CD4-positive, alpha-beta T cell treated with Interleukin-1 beta for 1 hour (primary cell): ENCODE data around the gene UQCRH.
"Not testable (repeated sequence)": the region's sequence is repeated elsewhere in the genome, so short reads cannot be mapped to it uniquely, and the experiment has no call there.

ENCODE experiments used
- DNase-seq, 2 donors: peaks; one replicate each; pipeline ENCODE4 v3.0.0-alpha.2; 2020 to 2022

UQCRH gene

GRCh38 chr1:46334030-46334384 is 30.5 kb downstream of the UQCRH start:
- no peak for DNase-seq

DNA sequence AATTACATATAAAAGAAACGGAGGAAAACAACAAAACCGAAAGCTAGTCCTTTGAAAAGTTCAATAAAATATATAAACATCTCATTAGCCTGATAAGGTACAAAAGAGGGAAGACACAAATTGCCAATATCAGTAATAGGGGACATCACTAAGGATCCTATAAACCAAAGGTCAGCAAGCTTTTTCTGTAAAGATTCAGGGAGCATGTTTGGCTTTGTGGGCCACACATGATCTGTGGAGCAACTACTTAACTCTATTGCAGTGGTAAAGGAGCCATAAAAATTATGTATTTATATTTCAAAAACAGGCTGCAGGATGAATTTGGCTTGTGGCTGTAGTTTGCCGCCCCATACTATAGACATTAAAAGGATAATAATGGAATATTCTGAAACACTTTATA is 31.6 kb downstream of the UQCRH start:
- no peak for DNase-seq

GRCh38 chr1:46337409-46337808 is 33.9 kb downstream of the UQCRH start:
- not testable (repeated sequence) for DNase-seq

- peak; percentile 90 for DNase-seq
These were observed 37.1 kb downstream of the UQCRH start, which contains the start of gene NSUN4 for GRCh38 chr1:46340404-46341221. Gene NSUN4, plus strand, starts transcription at chr1:46340807. Its CDS starts 20 bp downstream, at chr1:46340827.

- DNase-seq, result no peak
These were observed 38.0 kb downstream of the UQCRH start for GRCh38 chr1:46341222-46342083.

- DNase-seq, result peak; percentile 25 to 38
These were observed 38.7 kb downstream of the UQCRH start for GRCh38 chr1:46342084-46342656.

- DNase-seq, result no peak
These were observed 39.3 kb downstream of the UQCRH start for GRCh38 chr1:46342677-46343350.

DNA sequence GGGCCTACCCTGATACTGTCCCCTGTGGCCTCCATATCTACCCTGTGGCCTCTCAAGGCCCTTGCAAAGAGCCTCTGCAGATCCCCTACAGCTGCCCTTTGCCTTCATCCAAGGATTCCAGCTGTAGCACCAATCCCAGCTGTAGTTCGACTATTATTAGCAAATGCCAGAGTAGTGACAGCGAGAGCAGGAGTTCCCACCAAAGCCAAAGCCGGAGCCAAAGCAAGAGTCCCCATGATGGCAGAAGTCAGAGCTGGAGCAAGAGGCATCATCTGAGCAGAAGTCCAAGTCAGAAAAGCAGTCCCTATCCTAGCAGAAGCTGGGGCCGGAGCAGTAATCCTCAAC is 39.8 kb downstream of the UQCRH start:
- DNase-seq, result no peak

DNA sequence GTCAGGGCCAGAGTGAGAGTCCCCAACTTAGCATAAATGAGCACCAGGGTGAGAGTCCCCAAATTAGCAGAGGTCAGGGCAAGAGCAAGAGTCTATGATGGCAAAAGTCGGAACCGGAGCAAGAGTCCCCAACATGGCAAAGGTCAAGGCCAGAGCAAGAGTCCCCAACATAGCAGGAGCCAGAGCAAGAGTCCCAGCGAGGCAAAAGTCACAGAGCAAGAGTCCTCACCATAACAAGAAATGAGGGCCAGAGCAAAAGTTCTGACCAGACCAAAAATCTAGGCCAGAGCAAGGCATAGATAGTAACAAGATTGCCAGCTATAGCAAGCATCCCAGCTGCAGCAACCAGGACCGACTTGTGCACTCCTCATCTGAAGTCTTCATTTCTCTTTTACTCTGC is 40.2 kb downstream of the UQCRH start:
- DNase-seq, result no peak

DNA sequence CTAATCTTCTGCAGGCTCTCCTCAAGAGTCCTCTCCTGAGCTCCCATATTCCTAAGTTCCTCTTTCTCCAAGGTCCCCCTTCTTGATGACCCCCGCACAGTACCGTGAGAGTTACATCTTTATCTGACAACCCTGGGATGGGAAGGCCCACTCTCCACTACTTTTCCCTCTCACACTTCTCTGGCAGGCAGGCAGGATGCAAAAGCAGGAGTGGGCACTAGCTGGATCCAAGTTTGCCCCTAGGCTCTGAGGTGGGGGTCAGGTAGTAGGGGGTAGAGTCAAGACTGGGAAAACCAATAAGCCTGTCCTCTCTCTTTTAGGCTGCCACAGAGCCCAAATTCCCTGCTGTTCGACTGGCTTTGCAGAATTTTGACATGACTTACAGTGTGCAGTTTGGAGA is 41.0 kb downstream of the UQCRH start:
- DNase-seq, result no peak

DNA sequence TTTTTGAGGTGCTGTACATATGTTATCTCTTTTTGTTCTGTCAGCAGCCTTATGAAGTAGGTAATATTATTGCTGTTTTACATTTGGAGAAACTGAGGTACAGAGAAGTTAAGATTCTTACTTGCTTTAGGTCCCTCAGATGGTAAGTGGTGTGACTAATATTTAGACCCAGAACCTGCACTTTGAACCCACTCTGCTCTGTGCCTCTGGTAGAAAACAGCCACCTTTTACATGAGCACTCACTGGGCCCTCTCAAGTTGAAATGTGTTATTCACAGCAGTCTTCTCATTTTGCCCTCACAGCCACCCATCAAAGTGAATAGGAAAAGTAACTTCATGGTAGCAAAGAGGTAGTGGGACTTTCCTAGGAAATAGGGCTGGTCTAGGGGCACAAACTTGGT is 41.8 kb downstream of the UQCRH start:
- no peak for DNase-seq

- DNase-seq, result no peak
These were observed 48.9 kb downstream of the UQCRH start for GRCh38 chr1:46352363-46352762.

DNA sequence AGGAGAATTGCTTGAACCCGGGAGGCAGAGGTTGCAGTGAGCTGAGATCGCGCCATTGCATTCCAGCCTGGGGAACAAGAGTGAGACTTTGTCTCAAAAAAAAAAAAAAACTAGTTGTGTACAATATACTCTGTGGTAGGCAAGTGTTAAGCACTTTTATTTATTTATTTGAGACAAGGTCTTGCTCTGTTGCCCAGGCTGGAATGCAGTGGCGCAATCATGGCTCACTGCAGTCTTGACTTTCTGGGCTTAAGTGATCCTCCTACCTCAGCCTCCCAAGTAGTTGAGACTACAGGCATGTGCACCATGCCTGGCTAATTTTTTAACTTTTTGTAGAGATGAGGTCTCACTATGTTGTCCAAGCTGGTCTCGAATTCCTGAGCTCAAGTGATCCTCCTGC is 52.4 kb downstream of the UQCRH start:
- DNase-seq, result not testable (repeated sequence)

GRCh38 chr1:46362158-46362557 is 58.7 kb downstream of the UQCRH start:
- no peak for DNase-seq

DNA sequence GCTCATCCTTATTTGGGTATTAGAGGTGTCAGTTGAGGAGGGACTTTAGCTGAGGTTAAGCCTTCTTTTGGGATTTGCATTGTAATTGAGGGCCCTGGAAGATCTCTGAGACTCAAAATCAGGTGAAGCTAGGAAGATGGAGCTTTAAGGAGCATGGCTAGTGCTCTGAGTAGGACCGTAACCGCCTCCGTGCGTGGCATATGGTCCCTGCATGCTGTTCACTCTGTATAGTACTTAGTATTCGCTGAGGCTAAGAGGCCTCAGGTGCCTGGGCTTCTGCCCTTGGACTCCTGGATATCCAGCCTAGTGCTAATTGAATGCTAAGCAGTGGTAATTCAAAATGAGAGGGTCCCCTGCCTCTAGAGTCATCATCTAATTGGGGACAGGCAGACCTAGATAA is 59.6 kb downstream of the UQCRH start:
- DNase-seq, result no peak

DNA sequence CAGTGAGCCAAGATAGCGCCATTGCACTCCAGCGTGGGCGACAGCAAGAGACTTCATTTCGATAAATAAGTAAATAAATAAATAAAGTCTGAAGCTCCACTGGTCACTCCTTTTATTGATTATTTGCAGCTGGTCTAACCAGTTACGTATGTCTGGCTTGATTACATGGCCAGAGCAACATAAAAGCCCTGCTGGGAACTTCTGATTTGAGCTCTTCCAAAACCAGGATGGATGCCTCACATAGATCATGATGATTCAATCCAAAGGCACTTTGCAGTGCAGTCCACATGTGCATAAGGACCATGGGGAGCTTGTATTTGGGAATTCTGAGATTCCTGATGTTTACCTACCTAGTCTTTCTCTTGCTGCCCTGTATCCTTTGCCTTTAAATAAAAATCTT is 61.1 kb downstream of the UQCRH start:
- no peak for DNase-seq

DNA sequence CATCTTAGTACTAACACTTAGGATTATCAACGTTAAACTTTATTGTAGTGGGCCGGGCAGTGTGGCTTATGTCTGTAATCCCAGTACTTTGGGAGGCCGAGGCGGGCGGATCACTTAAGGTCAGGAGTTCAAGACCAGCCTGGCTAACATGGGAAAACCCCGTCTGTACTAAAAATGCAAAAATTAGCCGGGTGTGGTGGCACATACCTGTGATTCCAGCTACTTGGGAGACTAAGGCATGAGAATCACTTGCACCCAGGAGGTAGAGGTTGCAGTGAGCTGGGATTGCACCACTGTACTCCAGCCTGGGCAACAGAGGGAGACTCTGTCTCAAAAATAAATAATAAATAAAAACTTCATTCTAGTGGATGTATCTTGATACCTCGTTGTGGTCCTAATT is 62.3 kb downstream of the UQCRH start:
- DNase-seq, result not testable (repeated sequence)
